Urinary bladder (tissue), 4 donors: ENCODE data around the gene GNG12. TPM values are rescaled to one million over a fixed set of nuclear protein-coding genes. Genes with fewer than 3 reads are reported as not detected.

ENCODE experiments used
- DNase-seq: peaks from one replicate; pipeline ENCODE4 v3.0.0-alpha.2; 2015; ENCODE audit errors: extremely low spot score
- H3K27ac ChIP-seq: one replicate; pipeline ENCODE4 v1.5.1; 2013; ENCODE audit warnings: low read depth, mild to moderate bottlenecking, moderate library complexity
- H3K36me3 ChIP-seq: one replicate; pipeline ENCODE4 v1.6.1; 2013; ENCODE audit warnings: mild to moderate bottlenecking, moderate library complexity; ENCODE audit not compliant: insufficient read depth
- H3K4me1 ChIP-seq: one replicate; pipeline ENCODE4 v1.6.1; 2013; ENCODE audit warnings: mild to moderate bottlenecking, moderate library complexity; ENCODE audit not compliant: insufficient read depth
- H3K4me3 ChIP-seq: one replicate; pipeline ENCODE4 v1.5.1; 2013; ENCODE audit warnings: low read depth, low read length
- WGBS: extraction: QIAGEN DNeasy Blood & Tissue Kit; methylation state at CpG from one replicate; pipeline ENCODE4 v1.1.7; 2013; 5-methylcytosine and 5-hydroxymethylcytosine counted together
- polyA plus RNA-seq: library from polyadenylated mRNA; stranded (reverse); fragments of 200-250 nt; gene quantifications from one replicate; pipeline ENCODE4 v1.2.3, GENCODE V29; 2013
- total RNA-seq: library from RNA; depleted of rRNA; stranded (reverse); fragments of >200 nt; gene quantifications from one replicate; pipeline ENCODE4 v1.2.3, GENCODE V29; 2014
- donor health status: healthy with polysubstance abuse.
- donor health status: healthy.

Gene GNG12
- total and polyA plus RNA-seq, 2 donors = 79.4 to 264 TPM

GRCh38 chr1:67777440-67777839, 55.8 kb downstream of the GNG12 start:
- DNase-seq = no peak
- no peaks in the 10 kb centered on the region for H3K36me3 ChIP-seq
- no peaks in the 10 kb centered on the region for H3K4me1 ChIP-seq
- 29% methylated on average over 4 of the region's 4 CpGs for WGBS
- no peak overlapping the region for H3K4me3 ChIP-seq
- no peak overlapping the region for H3K27ac ChIP-seq

GRCh38 chr1:67777016-67777415, 56.3 kb downstream of the GNG12 start:
- Histone ChIP-seq H3K36me3 (no peaks in the 10 kb centered on the region), H3K27ac (no peak overlapping the region), H3K4me3 (no peak overlapping the region), H3K4me1 (no peaks in the 10 kb centered on the region)
- DNase-seq = no peak

GRCh38 chr1:67773462-67773861, 59.8 kb downstream of the GNG12 start:
- no peak overlapping the region for H3K27ac ChIP-seq
- no peaks in the 10 kb centered on the region for H3K4me1 ChIP-seq
- H3K36me3 ChIP-seq = no peaks in the 10 kb centered on the region
- no peak overlapping the region for H3K4me3 ChIP-seq
- over 99% methylated on average over 4 of the region's 4 CpGs for WGBS
- no peak for DNase-seq

- no peak overlapping the region for H3K27ac ChIP-seq
- no peak overlapping the region for H3K4me3 ChIP-seq
- 28% methylated on average over 1 of the region's 1 CpG for WGBS
- no peaks in the 10 kb centered on the region for H3K4me1 ChIP-seq
- DNase-seq = no peak
- H3K36me3 ChIP-seq = no peaks in the 10 kb centered on the region
Observed at GRCh38 chr1:67771749-67772148, 61.5 kb downstream of the GNG12 start.

GRCh38 chr1:67771152-67771551, 62.1 kb downstream of the GNG12 start:
- DNase-seq = no peak
- H3K36me3 ChIP-seq = no peaks in the 10 kb centered on the region
- no peak overlapping the region for H3K4me3 ChIP-seq
- WGBS = 87% methylated on average over 6 of the region's 6 CpGs
- no peak overlapping the region for H3K27ac ChIP-seq
- H3K4me1 ChIP-seq = no peaks in the 10 kb centered on the region

- DNase-seq = no peak
- H3K36me3 ChIP-seq = no peaks in the 10 kb centered on the region
- H3K27ac ChIP-seq = no peak overlapping the region
- no peaks in the 10 kb centered on the region for H3K4me1 ChIP-seq
- WGBS = 88% methylated on average over 6 of the region's 6 CpGs
- H3K4me3 ChIP-seq = no peak overlapping the region
Observed at GRCh38 chr1:67769633-67770256, 63.5 kb downstream of the GNG12 start.

GRCh38 chr1:67768480-67768879, 64.8 kb downstream of the GNG12 start:
- no peaks in the 10 kb centered on the region for H3K36me3 ChIP-seq
- WGBS = 97% methylated on average over 1 of the region's 1 CpG
- no peak overlapping the region for H3K27ac ChIP-seq
- H3K4me1 ChIP-seq = no peaks in the 10 kb centered on the region
- no peak for DNase-seq
- no peak overlapping the region for H3K4me3 ChIP-seq

GRCh38 chr1:67767103-67767782, 66.0 kb downstream of the GNG12 start:
- no peaks in the 10 kb centered on the region for H3K4me1 ChIP-seq
- H3K27ac ChIP-seq = no peak overlapping the region
- WGBS = 78% methylated on average over 6 of the region's 6 CpGs
- DNase-seq = no peak
- H3K4me3 ChIP-seq = no peak overlapping the region
- H3K36me3 ChIP-seq = no peaks in the 10 kb centered on the region

- H3K27ac ChIP-seq = no peak overlapping the region
- no peak overlapping the region for H3K4me3 ChIP-seq
- WGBS = 26% methylated on average over 17 of the region's 17 CpGs
- H3K36me3 ChIP-seq = no peaks in the 10 kb centered on the region
- DNase-seq = no peak
- no peaks in the 10 kb centered on the region for H3K4me1 ChIP-seq
Observed at GRCh38 chr1:67766141-67766978, 66.9 kb downstream of the GNG12 start.

GRCh38 chr1:67764633-67765032, 68.6 kb downstream of the GNG12 start:
- H3K4me1 ChIP-seq = no peaks in the 10 kb centered on the region

GRCh38 chr1:67761730-67762129, 71.5 kb downstream of the GNG12 start:
- WGBS = 76% methylated on average over 4 of the region's 4 CpGs
- no peak for DNase-seq
- no peak overlapping the region for H3K4me3 ChIP-seq
- no peaks in the 10 kb centered on the region for H3K36me3 ChIP-seq
- H3K4me1 ChIP-seq = no peaks in the 10 kb centered on the region
- no peak overlapping the region for H3K27ac ChIP-seq

More at GRCh38 chr1:67764633-67765032, 68.6 kb downstream of the GNG12 start:
- DNase-seq = no peak
- Histone ChIP-seq H3K27ac (no peak overlapping the region), H3K4me3 (no peak overlapping the region), H3K36me3 (no peaks in the 10 kb centered on the region)
- WGBS = 77% methylated on average over 4 of the region's 4 CpGs

- Histone ChIP-seq H3K4me1 (no peaks in the 10 kb centered on the region), H3K4me3 (no peak overlapping the region), H3K36me3 (no peaks in the 10 kb centered on the region), H3K27ac (no peak overlapping the region)
- no peak for DNase-seq
- WGBS = 52% methylated on average over 2 of the region's 2 CpGs
Observed at GRCh38 chr1:67761091-67761490, 72.2 kb downstream of the GNG12 start.

GRCh38 chr1:67760030-67760821, 73.0 kb downstream of the GNG12 start:
- no peak overlapping the region for H3K4me3 ChIP-seq
- H3K27ac ChIP-seq = no peak overlapping the region
- WGBS = 31% methylated on average over 14 of the region's 14 CpGs
- no peaks in the 10 kb centered on the region for H3K4me1 ChIP-seq
- no peak for DNase-seq
- no peaks in the 10 kb centered on the region for H3K36me3 ChIP-seq
